ENCODE results near the gene RUFY4. TPM values are rescaled to one million over a fixed set of nuclear protein-coding genes. Genes with fewer than 3 reads are reported as not detected.
"Not testable (repeated sequence)": the region's sequence is repeated elsewhere in the genome, so short reads cannot be mapped to it uniquely, and the experiment has no call there.

The RUFY4 gene
- total and polyA plus RNA-seq, 4 experiments from 2014 or later: 0.16 to 0.81 (median 0.30) TPM; not detected in 1

GRCh38 chr2:218091746-218092145 is 22.7 kb downstream of the RUFY4 start:
- CTCF ChIA-PET (ENCODE audit: partially characterized antibody): no interaction called here
- Histone ChIP-seq H3K9me3 (ENCODE audit: control insufficient read depth in 1 of 2, low read length in 2 of 2) (no peaks in the 10 kb centered on the region), H3K27ac (ENCODE audit: low read depth, low read length) (no peak overlapping the region), H3K36me3 (ENCODE audit: insufficient read depth, low read length) (no peaks in the 10 kb centered on the region), H3K4me1 (ENCODE audit: insufficient read depth, low read length) (no peaks in the 10 kb centered on the region), H3K27me3 (ENCODE audit: insufficient read depth, low read length) (no peaks in the 10 kb centered on the region), H3K4me3 (ENCODE audit: low read length in 2 of 2) (no peak overlapping the region)
- POLR2A ChIA-PET (ENCODE audit: partially characterized antibody): no interaction called here
- Mint-ChIP-seq H3K4me1 (no peaks in the 10 kb centered on the region), H3K4me3 (no peak overlapping the region), H3K36me3 (no peaks in the 10 kb centered on the region), H3K9me3 (peaks cover 0 to under 1% (median under 1%) of the 10 kb centered on the region in 8 donors), H3K27ac (no peak overlapping the region), H3K27me3 (peaks cover 4 to 9% of the 10 kb centered on the region in 2 donors)
- DNase-seq: no peak
- intact Hi-C loops (cut with micrococcal nuclease): no loop called here

DNA sequence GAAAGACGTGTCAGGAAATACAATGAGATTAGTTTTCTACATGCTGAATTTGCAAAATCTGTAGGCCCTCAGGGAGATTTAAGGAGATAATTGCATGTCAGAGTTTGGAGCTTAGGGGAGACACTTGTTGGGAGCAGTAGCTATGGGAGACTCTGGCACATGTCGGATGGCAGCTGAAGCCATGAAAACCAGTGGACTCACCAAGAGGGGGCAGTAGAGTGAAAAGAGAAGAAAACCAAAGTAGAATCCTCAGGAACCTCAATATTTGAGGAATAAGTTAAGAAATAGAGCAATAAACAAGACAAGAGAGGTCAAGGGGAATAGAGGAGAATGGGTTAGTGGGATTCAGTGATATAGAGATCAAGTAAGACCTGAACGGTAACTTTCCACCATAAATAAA is 24.8 kb downstream of the RUFY4 start:
- Histone ChIP-seq H3K36me3 (ENCODE audit: insufficient read depth, low read length) (no peaks in the 10 kb centered on the region), H3K9me3 (ENCODE audit: control insufficient read depth in 1 of 2, low read length in 2 of 2) (no peaks in the 10 kb centered on the region), H3K4me3 (ENCODE audit: low read length in 2 of 2) (no peak overlapping the region), H3K27me3 (ENCODE audit: insufficient read depth, low read length) (no peaks in the 10 kb centered on the region), H3K4me1 (ENCODE audit: insufficient read depth, low read length) (no peaks in the 10 kb centered on the region), H3K27ac (ENCODE audit: low read depth, low read length) (no peak overlapping the region)
- Mint-ChIP-seq H3K27me3 (peaks cover under 1 to 6% of the 10 kb centered on the region in 2 donors), H3K9me3 (no peaks in the 10 kb centered on the region), H3K36me3 (no peaks in the 10 kb centered on the region), H3K4me3 (no peak overlapping the region), H3K27ac (no peak overlapping the region), H3K4me1 (no peaks in the 10 kb centered on the region)
- intact Hi-C loops (cut with micrococcal nuclease): no loop called here
- ChIA-PET CTCF (ENCODE audit: partially characterized antibody) (no interaction called here), POLR2A (ENCODE audit: partially characterized antibody) (no interaction called here)
- no peak for DNase-seq

DNA sequence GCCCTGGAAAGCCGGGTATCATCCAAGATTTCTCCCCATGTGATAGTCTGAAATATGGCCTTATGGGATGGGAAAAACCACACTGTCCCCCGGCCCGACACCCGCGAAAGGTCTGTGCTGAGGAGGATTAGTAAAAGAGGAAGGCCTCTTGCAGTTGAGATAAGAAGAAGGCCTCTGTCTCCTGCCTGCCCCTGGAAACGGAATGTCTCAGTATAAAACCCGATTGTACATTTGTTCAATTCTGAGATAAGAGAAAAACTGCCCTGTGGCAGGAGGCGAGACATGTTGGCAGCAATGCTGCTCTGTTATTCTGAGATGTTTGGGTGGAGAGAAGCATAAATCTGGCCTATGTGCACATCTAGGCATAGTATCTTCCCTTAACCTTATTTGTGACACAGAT is 26.8 kb downstream of the RUFY4 start:
- H3K27me3 ChIP-seq (ENCODE audit: insufficient read depth, low read length): no peaks in the 10 kb centered on the region
- ChIA-PET CTCF (ENCODE audit: partially characterized antibody) (no interaction called here), POLR2A (ENCODE audit: partially characterized antibody) (no interaction called here)
- H3K4me3 ChIP-seq (ENCODE audit: low read length in 2 of 2): no peak overlapping the region
- no peak overlapping the region for H3K27ac Mint-ChIP-seq
- no peaks in the 10 kb centered on the region for H3K4me1 Mint-ChIP-seq
- H3K27ac ChIP-seq (ENCODE audit: low read depth, low read length): no peak overlapping the region
- no peaks in the 10 kb centered on the region for H3K4me1 ChIP-seq (ENCODE audit: insufficient read depth, low read length)
- intact Hi-C loops (cut with micrococcal nuclease): no loop called here
- no peaks in the 10 kb centered on the region for H3K36me3 ChIP-seq (ENCODE audit: insufficient read depth, low read length)
- H3K9me3 Mint-ChIP-seq: no peaks in the 10 kb centered on the region
- H3K9me3 ChIP-seq (ENCODE audit: control insufficient read depth in 1 of 2, low read length in 2 of 2): no peaks in the 10 kb centered on the region
- no peak overlapping the region for H3K4me3 Mint-ChIP-seq
- H3K27me3 Mint-ChIP-seq: peaks cover 6 to 7% of the 10 kb centered on the region in 2 donors
- DNase-seq: no peak
- no peaks in the 10 kb centered on the region for H3K36me3 Mint-ChIP-seq

DNA sequence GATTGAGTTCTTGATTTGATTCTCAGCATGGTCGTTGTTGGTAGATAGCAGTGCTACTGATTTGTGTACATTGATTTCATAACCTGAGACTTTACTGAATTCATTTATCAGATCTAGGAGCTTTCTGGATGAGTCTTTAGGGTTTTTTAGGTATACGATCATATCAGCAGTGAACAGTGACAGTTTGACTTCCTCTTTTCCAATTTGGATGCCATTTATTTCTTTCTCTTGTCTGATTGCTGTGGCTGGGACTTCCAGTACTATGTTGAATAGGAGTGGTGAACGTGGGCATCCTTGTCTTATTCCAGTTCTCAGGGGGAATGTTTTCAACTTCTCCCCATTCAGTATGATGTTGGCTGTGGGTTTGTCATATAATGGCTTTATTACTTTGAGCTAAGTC is 28.9 kb downstream of the RUFY4 start:
- no peaks in the 10 kb centered on the region for H3K9me3 ChIP-seq (ENCODE audit: control insufficient read depth in 1 of 2, low read length in 2 of 2)
- intact Hi-C loops (cut with micrococcal nuclease): no loop called here
- no peaks in the 10 kb centered on the region for H3K4me1 ChIP-seq (ENCODE audit: insufficient read depth, low read length)
- peaks cover 3% of the 10 kb centered on the region for H3K27me3 ChIP-seq (ENCODE audit: insufficient read depth, low read length)
- DNase-seq: no peak
- Mint-ChIP-seq H3K27me3 (peaks cover 6 to 7% of the 10 kb centered on the region in 2 donors), H3K36me3 (no peaks in the 10 kb centered on the region), H3K4me1 (no peaks in the 10 kb centered on the region), H3K4me3 (no peak overlapping the region), H3K9me3 (peaks cover 0 to 2% (median 0%) of the 10 kb centered on the region in 8 donors), H3K27ac (no peak overlapping the region)
- CTCF ChIA-PET (ENCODE audit: partially characterized antibody): no interaction called here
- POLR2A ChIA-PET (ENCODE audit: partially characterized antibody): no interaction called here
- no peak overlapping the region for H3K4me3 ChIP-seq (ENCODE audit: low read length in 2 of 2)
- H3K36me3 ChIP-seq (ENCODE audit: insufficient read depth, low read length): no peaks in the 10 kb centered on the region
- no peak overlapping the region for H3K27ac ChIP-seq (ENCODE audit: low read depth, low read length)

GRCh38 chr2:218108834-218109233 is 39.8 kb downstream of the RUFY4 start:
- H3K9me3 Mint-ChIP-seq: peaks cover 0 to 27% (median 17%) of the 10 kb centered on the region in 8 donors
- H3K27me3 Mint-ChIP-seq: peaks cover 22 to 34% of the 10 kb centered on the region in 2 donors
- CTCF ChIA-PET (ENCODE audit: partially characterized antibody); intact Hi-C loops (cut with micrococcal nuclease); H3K4me1 Mint-ChIP-seq; H3K4me3 Mint-ChIP-seq; H3K4me1 ChIP-seq (ENCODE audit: insufficient read depth, low read length); H3K36me3 ChIP-seq (ENCODE audit: insufficient read depth, low read length); H3K4me3 ChIP-seq (ENCODE audit: low read length in 2 of 2); DNase-seq; H3K9me3 ChIP-seq (ENCODE audit: control insufficient read depth in 1 of 2, low read length in 2 of 2); POLR2A ChIA-PET (ENCODE audit: partially characterized antibody); H3K27me3 ChIP-seq (ENCODE audit: insufficient read depth, low read length); H3K27ac Mint-ChIP-seq; H3K27ac ChIP-seq (ENCODE audit: low read depth, low read length); H3K36me3 Mint-ChIP-seq: not testable (repeated sequence)

DNA sequence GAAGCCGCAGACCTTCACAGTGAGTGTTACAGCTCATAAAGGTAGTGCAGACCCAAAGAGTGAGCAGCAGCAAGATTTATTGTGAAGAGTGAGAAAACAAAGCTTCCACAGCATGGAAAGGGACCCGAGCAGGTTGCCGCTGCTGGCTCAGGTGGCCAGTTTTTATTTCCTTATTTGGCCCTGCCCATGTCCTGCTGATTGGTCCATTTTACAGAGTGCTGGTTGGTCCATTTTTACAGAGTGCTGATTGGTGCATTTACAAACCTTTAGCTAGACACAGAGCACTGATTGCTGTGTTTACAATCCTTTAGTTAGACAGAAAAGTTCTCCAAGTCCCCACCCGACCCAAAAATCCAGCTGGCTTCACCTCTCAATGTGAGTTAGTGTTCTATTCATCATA is 52.7 kb downstream of the RUFY4 start:
- peaks cover 0 to 12% of the 10 kb centered on the region in 2 donors for H3K36me3 Mint-ChIP-seq
- H3K4me1 Mint-ChIP-seq; H3K4me3 ChIP-seq (ENCODE audit: low read length in 2 of 2); H3K36me3 ChIP-seq (ENCODE audit: insufficient read depth, low read length); H3K27ac ChIP-seq (ENCODE audit: low read depth, low read length); DNase-seq; H3K9me3 ChIP-seq (ENCODE audit: control insufficient read depth in 1 of 2, low read length in 2 of 2); CTCF ChIA-PET (ENCODE audit: partially characterized antibody); H3K4me1 ChIP-seq (ENCODE audit: insufficient read depth, low read length); intact Hi-C loops (cut with micrococcal nuclease); H3K4me3 Mint-ChIP-seq; H3K27me3 ChIP-seq (ENCODE audit: insufficient read depth, low read length): not testable (repeated sequence)
- POLR2A ChIA-PET (ENCODE audit: partially characterized antibody): interaction anchor here (0.6 kb wide), 1 partner anchor 1691 kb away, joined by 3 read pairs; no protein-coding TSS in a partner anchor
- H3K27ac Mint-ChIP-seq: peak overlapping the region in 1 of 7 donors; percentile 24
- H3K9me3 Mint-ChIP-seq: peaks cover 2 to 52% (median 34%) of the 10 kb centered on the region in 8 donors
- H3K27me3 Mint-ChIP-seq: peaks cover 14% of the 10 kb centered on the region in 2 donors

- H3K4me3 Mint-ChIP-seq; CTCF ChIA-PET (ENCODE audit: partially characterized antibody); DNase-seq; H3K27me3 ChIP-seq (ENCODE audit: insufficient read depth, low read length); H3K4me1 Mint-ChIP-seq; H3K36me3 ChIP-seq (ENCODE audit: insufficient read depth, low read length); intact Hi-C loops (cut with micrococcal nuclease); H3K9me3 ChIP-seq (ENCODE audit: control insufficient read depth in 1 of 2, low read length in 2 of 2); H3K4me3 ChIP-seq (ENCODE audit: low read length in 2 of 2); H3K27ac Mint-ChIP-seq; H3K4me1 ChIP-seq (ENCODE audit: insufficient read depth, low read length); H3K27ac ChIP-seq (ENCODE audit: low read depth, low read length): not testable (repeated sequence)
- Mint-ChIP-seq H3K27me3 (peaks cover 14% of the 10 kb centered on the region in 2 donors), H3K36me3 (peaks cover 0 to 12% of the 10 kb centered on the region in 2 donors), H3K9me3 (peaks cover 2 to 48% (median 31%) of the 10 kb centered on the region in 8 donors)
- POLR2A ChIA-PET (ENCODE audit: partially characterized antibody): interaction anchor here (0.6 kb wide), 1 partner anchor 1692 kb away, joined by 3 read pairs; no protein-coding TSS in a partner anchor
Measured at GRCh38 chr2:218122286-218122685, 53.2 kb downstream of the RUFY4 start.

DNA sequence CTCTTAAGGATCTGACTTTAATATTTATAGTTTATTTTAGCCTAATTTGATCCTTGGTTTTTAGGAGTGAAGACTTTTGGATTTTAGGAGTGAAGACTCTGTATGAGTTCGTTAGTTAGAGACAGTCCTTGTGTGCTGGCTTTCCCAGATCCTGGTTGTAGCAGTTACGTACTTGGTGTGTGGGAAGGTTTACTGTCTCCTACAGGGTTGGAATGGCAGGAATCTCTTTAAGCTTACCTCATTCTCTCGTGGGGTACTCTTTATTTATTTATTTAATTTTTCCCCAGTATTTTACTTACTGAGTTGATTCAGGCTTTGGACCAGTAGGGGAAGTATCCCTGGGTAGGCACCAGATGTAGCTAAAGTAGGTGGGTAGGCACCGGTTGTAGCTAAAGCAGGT is 54.9 kb downstream of the RUFY4 start:
- intact Hi-C loops (cut with micrococcal nuclease): no loop called here
- CTCF ChIA-PET (ENCODE audit: partially characterized antibody): interaction anchor here (1.2 kb wide), 1 partner anchor 43 kb away, joined by 3 read pairs; no protein-coding TSS in a partner anchor
- peaks cover 2 to 35% (median 23%) of the 10 kb centered on the region in 8 donors for H3K9me3 Mint-ChIP-seq
- no peak overlapping the region for H3K4me3 ChIP-seq (ENCODE audit: low read length in 2 of 2)
- H3K27me3 Mint-ChIP-seq: peaks cover 14 to 21% of the 10 kb centered on the region in 2 donors
- no peaks in the 10 kb centered on the region for H3K36me3 ChIP-seq (ENCODE audit: insufficient read depth, low read length)
- no peak overlapping the region for H3K27ac ChIP-seq (ENCODE audit: low read depth, low read length)
- H3K27me3 ChIP-seq (ENCODE audit: insufficient read depth, low read length): no peaks in the 10 kb centered on the region
- POLR2A ChIA-PET (ENCODE audit: partially characterized antibody): no interaction called here
- DNase-seq: no peak
- H3K9me3 ChIP-seq (ENCODE audit: control insufficient read depth in 1 of 2, low read length in 2 of 2): peaks cover 0 to 3% of the 10 kb centered on the region in 2 donors
- H3K4me3 Mint-ChIP-seq: no peak overlapping the region
- peaks cover 0 to 7% of the 10 kb centered on the region in 2 donors for H3K36me3 Mint-ChIP-seq
- no peaks in the 10 kb centered on the region for H3K4me1 ChIP-seq (ENCODE audit: insufficient read depth, low read length)
- H3K4me1 Mint-ChIP-seq: peaks cover 4 to 8% (median 5%) of the 10 kb centered on the region in 4 donors
- no peak overlapping the region for H3K27ac Mint-ChIP-seq
